Measurements from ENCODE around the gene NTM.

- TF ChIP-seq EZH2 (IDR thresholded peaks at IDR 0.05; ENCODE audit: insufficient read depth, poor library complexity, severe bottlenecking) (no peak), EZH2phosphoT487 (IDR thresholded peaks at IDR 0.05; ENCODE audit: insufficient read depth, low read depth) (no peak)
These were observed 84.6 kb downstream of the NTM start for GRCh38 chr11:131454989-131455388.

Measured in GM23248 (cell line).